ENCODE results near the gene GABRG3.
"Not testable (repeated sequence)": the region's sequence is repeated elsewhere in the genome, so short reads cannot be mapped to it uniquely, and the experiment has no call there.

- not testable (repeated sequence) for TF ChIP-seq CTCF (IDR thresholded peaks at IDR 0.05; ENCODE audit: extremely low read depth in 1 of 2, insufficient read depth in 1 of 2, low read depth in 1 of 2, low read length in 2 of 2); POLR2A (IDR thresholded peaks at IDR 0.05; ENCODE audit: low read depth, low read length)
Observed at GRCh38 chr15:27191515-27191914, 220.5 kb downstream of the GABRG3 start.

All from endothelial cell of umbilical vein (primary cell).